ENCODE measurements around the gene POMGNT2. TPM values are rescaled to one million over a fixed set of nuclear protein-coding genes. Genes with fewer than 3 reads are reported as not detected.
A peak's percentile ranks its signal among the peaks of the same experiment; 100 is the strongest.

Gene POMGNT2
- total RNA-seq (2014; rRNA removed; shearing (Covaris generic)) = 7.1 and 7.8 TPM in 2 replicates
- polyA plus RNA-seq (2014; cell fraction: nucleus; rRNA removed) = 8.1 and 8.3 TPM in 2 replicates

- DNase-seq (ENCODE audit: extremely low read depth, low read depth) = peak; percentile 75
Measured at GRCh38 chr3:43105596-43106292, at the start of gene POMGNT2. TSS of gene POMGNT2 (minus strand) at chr3:43106079. CDS start at chr3:43081431, 24,648 bp downstream.

GRCh38 chr3:43154980-43155379, 49.1 kb upstream of the POMGNT2 start:
- DNase-seq (ENCODE audit: extremely low read depth, low read depth) = no peak

GRCh38 chr3:43153216-43154083, 47.6 kb upstream of the POMGNT2 start:
- DNase-seq (ENCODE audit: extremely low read depth, low read depth) = no peak

GRCh38 chr3:43152649-43153048, 46.8 kb upstream of the POMGNT2 start:
- DNase-seq (ENCODE audit: extremely low read depth, low read depth) = no peak

DNA sequence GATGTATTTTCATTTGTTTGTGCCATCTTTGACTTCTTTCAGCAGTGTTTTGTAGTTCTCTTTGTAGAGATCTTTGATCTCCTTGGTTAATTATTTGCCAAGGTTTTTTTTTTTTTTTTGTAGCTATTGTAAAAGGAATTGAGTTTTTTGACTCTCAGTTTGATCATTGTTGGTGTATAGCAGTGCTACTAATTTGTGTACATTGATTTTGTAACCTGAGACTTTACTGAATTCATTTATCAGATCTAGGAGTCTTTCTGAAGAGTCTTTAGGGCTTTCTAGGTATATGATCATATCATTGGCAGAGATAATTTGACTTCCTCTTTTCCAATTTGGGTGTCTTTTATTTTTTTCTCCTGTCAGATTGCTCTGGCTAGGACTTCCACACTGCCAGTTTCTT, 42.2 kb upstream of the POMGNT2 start:
- no peak for DNase-seq (ENCODE audit: extremely low read depth, low read depth)

- no peak for DNase-seq (ENCODE audit: extremely low read depth, low read depth)
Measured at GRCh38 chr3:43146599-43146998, 40.7 kb upstream of the POMGNT2 start.

- DNase-seq (ENCODE audit: extremely low read depth, low read depth) = peak; percentile 16
Measured at GRCh38 chr3:43144761-43145490, 39.0 kb upstream of the POMGNT2 start.

DNA sequence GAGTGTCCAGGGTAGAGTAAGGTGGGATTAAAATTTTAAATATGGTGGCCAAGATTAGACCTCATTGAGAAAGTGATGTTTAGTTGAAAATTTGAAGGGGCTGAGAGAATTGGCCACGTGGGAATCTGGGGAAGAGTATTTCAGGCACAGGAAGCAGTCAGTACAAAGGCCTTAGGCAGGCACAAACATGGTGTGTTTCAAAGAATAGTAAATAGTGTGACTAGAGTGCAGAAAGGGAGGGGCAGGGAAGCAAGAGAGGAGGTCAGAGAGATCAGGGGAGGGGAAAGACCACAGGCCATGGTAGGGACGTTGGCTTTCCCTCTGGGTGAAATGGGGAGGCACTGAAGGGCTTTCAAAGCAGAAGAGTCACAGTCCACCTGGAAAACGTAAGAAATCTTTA, 36.6 kb upstream of the POMGNT2 start:
- no peak for DNase-seq (ENCODE audit: extremely low read depth, low read depth)

GRCh38 chr3:43138488-43139231, 32.8 kb upstream of the POMGNT2 start:
- no peak for DNase-seq (ENCODE audit: extremely low read depth, low read depth)

GRCh38 chr3:43132870-43133636, 27.2 kb upstream of the POMGNT2 start:
- DNase-seq (ENCODE audit: extremely low read depth, low read depth) = no peak

GRCh38 chr3:43132193-43132592, 26.3 kb upstream of the POMGNT2 start:
- no peak for DNase-seq (ENCODE audit: extremely low read depth, low read depth)

DNA sequence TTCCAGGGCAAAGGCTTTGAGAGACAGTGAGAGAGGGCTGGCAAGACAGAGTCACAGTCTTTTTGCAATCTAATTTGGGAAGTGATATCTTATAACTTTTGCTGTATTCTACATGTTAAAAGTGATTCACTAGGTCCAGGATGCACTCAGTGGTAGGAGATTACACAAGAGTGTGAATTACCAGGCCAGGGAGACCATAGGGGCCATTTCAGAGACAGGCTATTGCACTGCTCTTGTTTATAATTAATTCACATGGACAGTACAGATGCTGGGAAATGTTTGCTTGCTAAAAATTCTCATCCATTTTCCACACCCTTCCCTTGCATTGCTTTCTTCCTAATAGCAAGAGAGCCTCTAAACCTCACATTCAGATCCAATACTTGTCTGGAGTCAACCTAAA, 22.6 kb upstream of the POMGNT2 start:
- no peak for DNase-seq (ENCODE audit: extremely low read depth, low read depth)

DNA sequence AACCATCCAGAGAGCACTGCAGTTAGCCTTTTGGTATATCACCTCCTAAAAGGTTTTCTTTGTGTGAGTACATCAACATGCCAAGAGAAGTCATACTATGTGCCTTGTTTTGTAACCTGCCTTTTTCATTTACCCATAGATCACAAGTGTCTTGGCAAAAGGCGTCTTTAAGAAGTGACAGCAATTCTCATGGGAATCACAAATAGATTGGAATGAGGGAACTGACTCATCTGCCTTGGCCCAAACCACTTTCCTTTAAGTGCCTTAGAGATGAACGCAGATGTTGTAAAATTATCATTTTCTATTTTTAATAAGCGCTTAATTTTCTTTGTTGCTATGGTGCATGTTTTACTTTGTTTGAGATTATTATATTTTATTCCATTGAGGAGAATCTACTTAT, 20.7 kb upstream of the POMGNT2 start:
- DNase-seq (ENCODE audit: extremely low read depth, low read depth) = no peak

DNA sequence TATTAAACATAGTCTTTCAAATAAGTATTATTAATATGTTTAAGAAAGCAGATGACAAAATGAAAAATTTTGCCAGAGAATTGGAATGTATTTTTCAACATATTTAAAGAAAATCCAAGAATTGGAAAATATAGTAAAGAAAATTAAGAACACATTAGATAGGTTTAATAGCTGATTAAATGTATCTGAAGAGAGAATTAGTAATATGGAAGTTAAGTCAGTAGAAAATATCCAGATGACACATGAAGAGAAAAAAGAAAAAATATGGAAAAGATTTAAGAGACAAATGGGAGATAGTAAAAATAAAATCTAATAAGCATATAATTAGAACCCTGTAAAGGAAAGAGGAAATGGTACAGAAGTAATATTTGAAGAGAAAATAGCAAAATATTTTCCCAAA, 18.0 kb upstream of the POMGNT2 start:
- no peak for DNase-seq (ENCODE audit: extremely low read depth, low read depth)

DNA sequence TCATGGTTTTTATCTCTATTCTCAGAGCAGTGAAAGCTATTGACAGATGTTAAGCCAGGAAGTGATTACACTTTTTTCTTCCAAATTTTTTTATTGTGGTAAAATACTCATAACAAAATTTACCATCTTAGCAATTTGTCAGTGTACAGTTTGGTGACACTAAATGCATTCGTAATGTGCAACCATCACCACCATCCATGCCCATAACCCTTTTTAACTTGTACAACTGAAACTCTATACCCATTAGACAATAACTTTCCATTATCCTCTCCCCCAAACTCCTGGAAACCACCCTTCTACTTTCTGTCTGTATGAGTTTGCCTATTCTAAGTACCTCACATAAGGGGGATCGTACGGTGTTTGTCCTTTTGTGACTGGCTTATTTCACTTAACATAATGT, 15.1 kb upstream of the POMGNT2 start:
- DNase-seq (ENCODE audit: extremely low read depth, low read depth) = no peak

- no peak for DNase-seq (ENCODE audit: extremely low read depth, low read depth)
Measured at GRCh38 chr3:43117257-43117656, 11.4 kb upstream of the POMGNT2 start.

DNA sequence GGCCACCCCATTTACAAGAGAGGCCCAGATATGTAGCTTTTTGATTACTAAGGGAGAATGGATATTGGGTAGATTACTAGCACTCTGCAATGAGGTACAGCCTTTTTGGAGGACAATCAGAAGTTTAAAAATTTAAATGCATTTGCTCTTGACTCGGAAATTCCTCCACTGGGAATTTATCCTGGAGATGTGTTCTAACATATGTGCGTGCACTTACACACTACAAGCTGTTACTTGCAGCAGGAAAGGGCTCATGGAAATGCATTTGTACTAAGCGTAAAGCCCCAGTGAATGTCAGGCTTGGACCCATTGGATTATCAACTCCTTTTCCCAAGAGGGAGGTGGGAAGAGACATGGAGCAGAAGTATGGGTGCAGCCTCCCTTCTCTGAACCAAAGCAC, 7.8 kb upstream of the POMGNT2 start:
- no peak for DNase-seq (ENCODE audit: extremely low read depth, low read depth)

DNA sequence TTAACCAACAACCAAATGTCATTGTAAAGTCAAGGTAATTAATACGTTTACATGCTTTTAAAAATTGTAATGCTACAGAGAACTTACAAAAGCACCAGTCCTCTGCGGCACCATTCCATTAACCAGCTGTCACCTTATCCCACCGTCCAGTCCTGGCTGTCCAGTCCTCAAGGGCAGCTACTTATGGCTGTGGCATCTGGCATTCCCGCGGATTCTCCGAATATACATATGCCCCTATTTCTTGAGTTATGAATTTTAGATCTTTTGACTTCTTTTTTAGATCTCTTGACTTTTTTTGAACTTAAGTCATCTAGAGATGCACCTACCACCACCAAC, 382 bp upstream of the POMGNT2 start:
- no peak for DNase-seq (ENCODE audit: extremely low read depth, low read depth)

- DNase-seq (ENCODE audit: extremely low read depth, low read depth) = no peak
Measured at GRCh38 chr3:43104660-43105595, 951 bp downstream of the POMGNT2 start.
